Measurements from ENCODE around the gene SRRM4. TPM values are rescaled to one million over a fixed set of nuclear protein-coding genes. Genes with fewer than 3 reads are reported as not detected.

Gene SRRM4
- total RNA-seq, 1 donor from 2014 or later, result 0.19 TPM

DNA sequence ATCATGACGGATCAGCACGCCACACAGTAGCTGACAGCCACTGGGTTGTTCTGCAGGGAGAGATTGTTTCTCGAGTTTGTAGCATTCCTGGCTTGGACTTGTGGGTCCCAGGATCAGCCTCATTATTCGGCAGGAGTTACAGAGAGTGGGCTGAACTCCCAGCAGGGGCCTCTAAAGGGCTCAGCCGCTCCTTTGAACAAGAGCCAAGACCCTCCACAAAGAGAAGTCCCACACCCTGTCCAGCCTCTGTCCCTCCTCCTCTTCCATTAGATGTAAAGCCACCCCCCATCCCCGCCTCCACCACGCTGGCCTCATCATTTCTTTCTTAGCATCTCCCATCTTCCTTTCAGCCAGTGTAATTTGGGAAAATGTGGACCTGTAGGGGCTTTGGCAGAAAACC, 100.7 kb downstream of the SRRM4 start:
- DNase-seq, result no peak
- Histone ChIP-seq H3K27me3 (ENCODE audit: low read depth) (peaks cover 39% of the 10 kb centered on the region), H3K27ac (replicated peaks) (no peak overlapping the region), H3K4me1 (peaks cover 10% of the 10 kb centered on the region), H3K4me3 (no peak overlapping the region), H3K9me3 (replicated peaks) (no peaks in the 10 kb centered on the region), H3K36me3 (no peaks in the 10 kb centered on the region)
- intact Hi-C loops (cut with micrococcal nuclease), result no loop called here
- TF ChIP-seq CTCF (IDR thresholded peaks at IDR 0.05; ENCODE audit: borderline replicate concordance), result no peak

DNA sequence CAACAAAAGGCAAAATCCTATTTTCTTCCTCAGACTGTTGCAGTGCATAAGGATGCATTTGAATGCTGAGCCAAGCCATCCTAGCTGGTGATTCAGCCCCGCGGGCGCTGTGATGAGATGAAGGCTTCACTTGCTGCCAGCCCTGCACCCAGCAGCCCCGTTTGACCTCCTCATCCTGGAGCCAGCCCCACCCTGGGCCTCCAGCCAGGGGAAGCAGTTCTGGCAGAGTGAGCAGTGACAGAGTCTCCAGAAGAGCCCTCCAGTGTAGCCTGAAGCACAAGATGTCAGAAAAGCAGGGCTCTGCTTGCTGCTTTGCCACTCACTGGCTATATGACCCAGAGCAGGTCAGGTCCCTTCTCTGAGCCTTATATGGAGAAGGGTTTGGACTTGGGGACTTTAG, 101.2 kb downstream of the SRRM4 start:
- intact Hi-C loops (cut with micrococcal nuclease), result no loop called here
- no peak for TF ChIP-seq CTCF (IDR thresholded peaks at IDR 0.05; ENCODE audit: borderline replicate concordance)
- no peak overlapping the region for H3K4me3 ChIP-seq
- no peaks in the 10 kb centered on the region for H3K9me3 ChIP-seq (replicated peaks)
- peaks cover 41% of the 10 kb centered on the region for H3K27me3 ChIP-seq (ENCODE audit: low read depth)
- H3K36me3 ChIP-seq, result no peaks in the 10 kb centered on the region
- H3K27ac ChIP-seq (replicated peaks), result no peak overlapping the region
- peaks cover 10% of the 10 kb centered on the region for H3K4me1 ChIP-seq
- DNase-seq, result peak; percentile 79

GRCh38 chr12:119088685-119089379, 107.5 kb downstream of the SRRM4 start:
- intact Hi-C loops (cut with micrococcal nuclease), result no loop called here
- no peaks in the 10 kb centered on the region for H3K9me3 ChIP-seq (replicated peaks)
- peaks cover 51% of the 10 kb centered on the region for H3K27me3 ChIP-seq (ENCODE audit: low read depth)
- no peak for TF ChIP-seq CTCF (IDR thresholded peaks at IDR 0.05; ENCODE audit: borderline replicate concordance)
- peaks cover 6% of the 10 kb centered on the region for H3K4me1 ChIP-seq
- no peak for DNase-seq
- no peak overlapping the region for H3K4me3 ChIP-seq
- H3K36me3 ChIP-seq, result no peaks in the 10 kb centered on the region
- H3K27ac ChIP-seq (replicated peaks), result no peak overlapping the region

DNA sequence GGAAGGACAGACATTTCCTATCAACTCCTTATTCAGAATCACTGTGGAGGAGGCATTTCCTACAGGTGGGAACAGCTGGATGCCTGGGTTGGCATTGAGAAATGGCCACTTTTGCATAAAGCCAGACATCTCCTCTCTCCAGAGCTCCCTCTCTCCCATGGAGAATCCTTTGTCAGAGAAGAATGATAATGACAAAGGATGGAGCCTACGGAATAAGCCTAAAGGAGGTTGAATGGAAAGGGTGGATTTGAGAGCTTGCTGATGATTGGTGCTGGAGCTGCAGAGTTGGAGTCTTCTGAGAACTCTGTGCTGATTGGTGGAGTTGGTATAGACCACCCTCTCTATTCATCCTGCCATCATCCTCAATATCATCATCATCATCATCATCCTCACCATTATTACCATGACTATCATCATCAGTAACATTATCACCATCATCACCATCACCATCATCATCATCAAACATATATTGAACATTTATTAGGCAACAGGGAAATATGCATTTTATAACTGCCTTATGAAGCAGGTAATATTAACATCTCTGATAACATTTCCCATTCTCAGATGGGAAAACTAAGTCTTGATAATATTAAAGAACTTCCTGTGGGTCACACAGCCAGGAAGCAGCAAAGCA, 108.2 kb downstream of the SRRM4 start:
- no peak overlapping the region for H3K4me3 ChIP-seq
- intact Hi-C loops (cut with micrococcal nuclease), result no loop called here
- H3K27ac ChIP-seq (replicated peaks), result no peak overlapping the region
- TF ChIP-seq CTCF (IDR thresholded peaks at IDR 0.05; ENCODE audit: borderline replicate concordance), result no peak
- peaks cover 6% of the 10 kb centered on the region for H3K4me1 ChIP-seq
- H3K36me3 ChIP-seq, result no peaks in the 10 kb centered on the region
- H3K27me3 ChIP-seq (ENCODE audit: low read depth), result peaks cover 50% of the 10 kb centered on the region
- no peak for DNase-seq
- no peaks in the 10 kb centered on the region for H3K9me3 ChIP-seq (replicated peaks)

DNA sequence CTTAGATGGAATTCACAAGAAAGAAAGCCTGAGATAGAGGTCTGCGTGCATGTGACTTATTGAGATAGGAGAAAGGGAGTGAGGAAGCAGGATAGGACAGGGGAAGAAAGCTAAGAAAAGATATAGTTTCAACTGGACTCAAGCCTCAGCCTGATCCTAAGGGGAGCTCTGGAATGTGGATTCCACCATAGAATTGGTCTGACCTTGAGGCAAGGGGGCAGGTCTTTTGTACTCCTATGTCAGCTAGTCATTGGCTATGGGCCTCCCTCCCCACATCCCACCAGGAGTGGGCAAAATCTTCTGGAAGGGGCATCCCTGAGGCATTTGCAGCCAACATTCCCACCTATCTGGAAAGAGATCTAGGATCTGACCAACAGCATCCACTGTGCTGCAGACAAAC, 108.9 kb downstream of the SRRM4 start:
- DNase-seq, result no peak
- no peak overlapping the region for H3K4me3 ChIP-seq
- H3K27ac ChIP-seq (replicated peaks), result no peak overlapping the region
- no peaks in the 10 kb centered on the region for H3K9me3 ChIP-seq (replicated peaks)
- H3K4me1 ChIP-seq, result peaks cover 6% of the 10 kb centered on the region
- intact Hi-C loops (cut with micrococcal nuclease), result no loop called here
- H3K36me3 ChIP-seq, result no peaks in the 10 kb centered on the region
- H3K27me3 ChIP-seq (ENCODE audit: low read depth), result peaks cover 50% of the 10 kb centered on the region
- TF ChIP-seq CTCF (IDR thresholded peaks at IDR 0.05; ENCODE audit: borderline replicate concordance), result no peak
